ENCODE data around the gene STAT4. TPM values are rescaled to one million over a fixed set of nuclear protein-coding genes. Genes with fewer than 3 reads are reported as not detected.
"Not testable (repeated sequence)": the region's sequence is repeated elsewhere in the genome, so short reads cannot be mapped to it uniquely, and the experiment has no call there.

Gene STAT4
- total RNA-seq, 1 donor from 2014 or later = 1.6 TPM

GRCh38 chr2:190996947-190997346, 153.8 kb downstream of the STAT4 start:
- Histone ChIP-seq H3K4me1 (ENCODE audit: insufficient read depth, low read length) (no peaks in the 10 kb centered on the region), H3K79me2 (ENCODE audit: insufficient read depth, low read length) (no peaks in the 10 kb centered on the region), H3K36me3 (ENCODE audit: insufficient read depth, low read length) (peaks cover 46% of the 10 kb centered on the region), H3K4me3 (ENCODE audit: insufficient read depth, low read depth, low read length) (no peak overlapping the region), H4K20me1 (ENCODE audit: insufficient read depth, low read length) (no peaks in the 10 kb centered on the region), H3K9me3 (ENCODE audit: insufficient read depth, low read depth, low read length) (no peaks in the 10 kb centered on the region), H3K27me3 (ENCODE audit: insufficient read depth, low read length) (no peaks in the 10 kb centered on the region), H3K27ac (ENCODE audit: low read depth, low read length) (no peak overlapping the region), H2AFZ (ENCODE audit: low read depth, low read length) (no peak overlapping the region), H3K9ac (ENCODE audit: low read length) (no peak overlapping the region), H3K4me2 (ENCODE audit: low read length) (no peak overlapping the region)
- Mint-ChIP-seq H3K27ac (ENCODE audit: unreplicated experiment) (peak overlapping the region; percentile 87), H3K9me3 (ENCODE audit: unreplicated experiment) (peaks cover 1% of the 10 kb centered on the region), H3K36me3 (ENCODE audit: low read depth, unreplicated experiment) (peaks cover 53% of the 10 kb centered on the region), H3K4me3 (ENCODE audit: unreplicated experiment) (no peak overlapping the region), H3K27me3 (ENCODE audit: low read depth, unreplicated experiment) (no peaks in the 10 kb centered on the region), H3K4me1 (ENCODE audit: low read depth, unreplicated experiment) (peaks cover 15% of the 10 kb centered on the region)
- FAIRE-seq = no peak
- TF ChIP-seq, protein P1, sequence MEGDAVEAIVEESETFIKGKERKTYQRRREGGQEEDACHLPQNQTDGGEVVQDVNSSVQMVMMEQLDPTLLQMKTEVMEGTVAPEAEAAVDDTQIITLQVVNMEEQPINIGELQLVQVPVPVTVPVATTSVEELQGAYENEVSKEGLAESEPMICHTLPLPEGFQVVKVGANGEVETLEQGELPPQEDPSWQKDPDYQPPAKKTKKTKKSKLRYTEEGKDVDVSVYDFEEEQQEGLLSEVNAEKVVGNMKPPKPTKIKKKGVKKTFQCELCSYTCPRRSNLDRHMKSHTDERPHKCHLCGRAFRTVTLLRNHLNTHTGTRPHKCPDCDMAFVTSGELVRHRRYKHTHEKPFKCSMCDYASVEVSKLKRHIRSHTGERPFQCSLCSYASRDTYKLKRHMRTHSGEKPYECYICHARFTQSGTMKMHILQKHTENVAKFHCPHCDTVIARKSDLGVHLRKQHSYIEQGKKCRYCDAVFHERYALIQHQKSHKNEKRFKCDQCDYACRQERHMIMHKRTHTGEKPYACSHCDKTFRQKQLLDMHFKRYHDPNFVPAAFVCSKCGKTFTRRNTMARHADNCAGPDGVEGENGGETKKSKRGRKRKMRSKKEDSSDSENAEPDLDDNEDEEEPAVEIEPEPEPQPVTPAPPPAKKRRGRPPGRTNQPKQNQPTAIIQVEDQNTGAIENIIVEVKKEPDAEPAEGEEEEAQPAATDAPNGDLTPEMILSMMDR (IDR thresholded peaks at IDR 0.05; ENCODE audit: insufficient read depth, low read depth, low read length) = no peak
- no peak for TF ChIP-seq EZH2 (IDR thresholded peaks at IDR 0.05; ENCODE audit: insufficient read depth, low read length)
- no peak for DNase-seq (ENCODE audit: low read depth)

- TF ChIP-seq, protein P1 (IDR thresholded peaks at IDR 0.05; ENCODE audit: insufficient read depth, low read depth, low read length) = peak; percentile 73
- TF ChIP-seq EZH2 (IDR thresholded peaks at IDR 0.05; ENCODE audit: insufficient read depth, low read length) = no peak
- Histone ChIP-seq H4K20me1 (ENCODE audit: insufficient read depth, low read length) (no peaks in the 10 kb centered on the region), H3K79me2 (ENCODE audit: insufficient read depth, low read length) (no peaks in the 10 kb centered on the region), H3K4me2 (ENCODE audit: low read length) (no peak overlapping the region), H3K27ac (ENCODE audit: low read depth, low read length) (no peak overlapping the region), H3K27me3 (ENCODE audit: insufficient read depth, low read length) (no peaks in the 10 kb centered on the region), H2AFZ (ENCODE audit: low read depth, low read length) (no peak overlapping the region), H3K36me3 (ENCODE audit: insufficient read depth, low read length) (peaks cover 46% of the 10 kb centered on the region), H3K4me1 (ENCODE audit: insufficient read depth, low read length) (no peaks in the 10 kb centered on the region), H3K4me3 (ENCODE audit: insufficient read depth, low read depth, low read length) (no peak overlapping the region), H3K9ac (ENCODE audit: low read length) (no peak overlapping the region), H3K9me3 (ENCODE audit: insufficient read depth, low read depth, low read length) (no peaks in the 10 kb centered on the region)
- peaks cover 1% of the 10 kb centered on the region for H3K9me3 Mint-ChIP-seq (ENCODE audit: unreplicated experiment)
- DNase-seq (ENCODE audit: low read depth) (no peak), FAIRE-seq (no peak)
- peaks cover 53% of the 10 kb centered on the region for H3K36me3 Mint-ChIP-seq (ENCODE audit: low read depth, unreplicated experiment)
- no peak overlapping the region for H3K27ac Mint-ChIP-seq (ENCODE audit: unreplicated experiment)
- H3K27me3 Mint-ChIP-seq (ENCODE audit: low read depth, unreplicated experiment) = no peaks in the 10 kb centered on the region
- H3K4me1 Mint-ChIP-seq (ENCODE audit: low read depth, unreplicated experiment) = peaks cover 15% of the 10 kb centered on the region
- H3K4me3 Mint-ChIP-seq (ENCODE audit: unreplicated experiment) = no peak overlapping the region
Observed at GRCh38 chr2:190996338-190996946, 154.4 kb downstream of the STAT4 start.

GRCh38 chr2:190995315-190995714, 155.5 kb downstream of the STAT4 start:
- peaks cover 46% of the 10 kb centered on the region for H3K36me3 ChIP-seq (ENCODE audit: insufficient read depth, low read length)
- H3K27me3 Mint-ChIP-seq (ENCODE audit: low read depth, unreplicated experiment) = not testable (repeated sequence)
- H3K36me3 Mint-ChIP-seq (ENCODE audit: low read depth, unreplicated experiment) = peaks cover 52% of the 10 kb centered on the region

More at GRCh38 chr2:190995315-190995714, 155.5 kb downstream of the STAT4 start:
- not testable (repeated sequence) for H3K9ac ChIP-seq (ENCODE audit: low read length); H3K9me3 Mint-ChIP-seq (ENCODE audit: unreplicated experiment); H3K4me3 ChIP-seq (ENCODE audit: insufficient read depth, low read depth, low read length); FAIRE-seq; H3K27ac Mint-ChIP-seq (ENCODE audit: unreplicated experiment); H3K4me3 Mint-ChIP-seq (ENCODE audit: unreplicated experiment); H2AFZ ChIP-seq (ENCODE audit: low read depth, low read length); H3K79me2 ChIP-seq (ENCODE audit: insufficient read depth, low read length); DNase-seq (ENCODE audit: low read depth); H3K27me3 ChIP-seq (ENCODE audit: insufficient read depth, low read length); H3K4me2 ChIP-seq (ENCODE audit: low read length); H4K20me1 ChIP-seq (ENCODE audit: insufficient read depth, low read length); H3K27ac ChIP-seq (ENCODE audit: low read depth, low read length); H3K9me3 ChIP-seq (ENCODE audit: insufficient read depth, low read depth, low read length); H3K4me1 ChIP-seq (ENCODE audit: insufficient read depth, low read length)
- H3K4me1 Mint-ChIP-seq (ENCODE audit: low read depth, unreplicated experiment) = peaks cover 15% of the 10 kb centered on the region
